Superior temporal gyrus (tissue), 1 donor: ENCODE measurements around the gene NPAS3.

ENCODE experiments used
- DNase-seq: peaks from one replicate; pipeline ENCODE4 v3.0.0-alpha.2; 2016; ENCODE audit errors: extremely low spot score

NPAS3 gene

GRCh38 chr14:33010495-33010894 lies 71.8 kb downstream of the NPAS3 start:
- no peak for DNase-seq

- no peak for DNase-seq
Measured at GRCh38 chr14:33014710-33015109, 76.0 kb downstream of the NPAS3 start.

- DNase-seq: no peak
Measured at GRCh38 chr14:33016613-33017012, 77.9 kb downstream of the NPAS3 start.

- no peak for DNase-seq
Measured at GRCh38 chr14:33017016-33017415, 78.3 kb downstream of the NPAS3 start.

GRCh38 chr14:33019346-33019745 lies 80.7 kb downstream of the NPAS3 start:
- DNase-seq: no peak

GRCh38 chr14:33026850-33027430 lies 88.3 kb downstream of the NPAS3 start:
- DNase-seq: peak; percentile 50

GRCh38 chr14:33029511-33029910 lies 90.8 kb downstream of the NPAS3 start:
- DNase-seq: no peak

GRCh38 chr14:33030386-33030785 lies 91.7 kb downstream of the NPAS3 start:
- no peak for DNase-seq

- no peak for DNase-seq
Measured at GRCh38 chr14:33035416-33036194, 96.9 kb downstream of the NPAS3 start.

GRCh38 chr14:33039311-33039710 lies 100.6 kb downstream of the NPAS3 start:
- DNase-seq: no peak

GRCh38 chr14:33040372-33041140 lies 101.9 kb downstream of the NPAS3 start:
- no peak for DNase-seq

GRCh38 chr14:33042591-33042990 lies 103.9 kb downstream of the NPAS3 start:
- no peak for DNase-seq

- no peak for DNase-seq
Measured at GRCh38 chr14:33045760-33046159, 107.1 kb downstream of the NPAS3 start.

GRCh38 chr14:33052943-33053342 lies 114.3 kb downstream of the NPAS3 start:
- DNase-seq: no peak

GRCh38 chr14:33056213-33056612 lies 117.5 kb downstream of the NPAS3 start:
- DNase-seq: no peak

GRCh38 chr14:33057585-33057984 lies 118.9 kb downstream of the NPAS3 start:
- DNase-seq: no peak

- DNase-seq: no peak
Measured at GRCh38 chr14:33061667-33062325, 123.1 kb downstream of the NPAS3 start.

- DNase-seq: no peak
Measured at GRCh38 chr14:33062476-33062875, 123.8 kb downstream of the NPAS3 start.

- no peak for DNase-seq
Measured at GRCh38 chr14:33062881-33063280, 124.2 kb downstream of the NPAS3 start.

GRCh38 chr14:33063521-33063920 lies 124.8 kb downstream of the NPAS3 start:
- DNase-seq: no peak

- no peak for DNase-seq
Measured at GRCh38 chr14:33065634-33066033, 127.0 kb downstream of the NPAS3 start.

- no peak for DNase-seq
Measured at GRCh38 chr14:33068040-33068439, 129.4 kb downstream of the NPAS3 start.
